Keratinocyte (primary cell): ENCODE measurements around the gene ATRNL1. TPM values are rescaled to one million over a fixed set of nuclear protein-coding genes. Genes with fewer than 3 reads are reported as not detected.

Source experiments
- DNase-seq: peaks from one replicate; pipeline ENCODE4 v3.0.0-alpha.2; 2011; ENCODE audit warnings: low read depth, missing footprints, low spot score
- FAIRE-seq: peaks from 2 replicates; lab custom pipeline; 2011; peaks lifted over from hg19 to GRCh38; lab: Jason Lieb, UNC
- H2AFZ ChIP-seq: 2 replicates; pipeline ENCODE4 v1.6.0; 2012; ENCODE audit warnings: low read length, control low read depth, inconsistent platforms; ENCODE audit not compliant: control insufficient read depth
- H3K27ac ChIP-seq: 2 replicates; pipeline ENCODE4 v1.5.1; 2011; ENCODE audit warnings: low read length; ENCODE audit not compliant: control insufficient read depth, insufficient read depth
- H3K27me3 ChIP-seq: 3 replicates; pipeline ENCODE4 v1.6.0; 2011; ENCODE audit warnings: low read length; ENCODE audit not compliant: control insufficient read depth, insufficient read depth; ENCODE audit errors: extremely low read depth
- H3K36me3 ChIP-seq, 2 experiments: 2 replicates in 1 of 2; 3 replicates in 1 of 2; pipeline ENCODE4 v1.5.1; 2011; ENCODE audit warnings: low read length in 2 of 2, mild to moderate bottlenecking in 1 of 2; ENCODE audit not compliant: control insufficient read depth in 2 of 2, insufficient read depth in 2 of 2; ENCODE audit errors: extremely low read depth in 1 of 2
- H3K4me1 ChIP-seq: 3 replicates; pipeline ENCODE4 v1.5.1; 2011; ENCODE audit warnings: low read length; ENCODE audit not compliant: control insufficient read depth, insufficient read depth; ENCODE audit errors: extremely low read depth
- H3K4me2 ChIP-seq: 3 replicates; pipeline ENCODE4 v1.6.0; 2011; ENCODE audit warnings: low read depth, low read length; ENCODE audit not compliant: control insufficient read depth, insufficient read depth; ENCODE audit errors: extremely low read depth
- H3K4me3 ChIP-seq, 3 experiments: fragments of 200-600 bp in 1 of 3; sonication (generic) in 1 of 3; 2 replicates in 2 of 3; 3 replicates in 1 of 3; pipeline ENCODE4 v1.5.1; 2011 to 2016; ENCODE audit warnings: low read length in 3 of 3, mild to moderate bottlenecking in 3 of 3, control low read depth in 2 of 3, inconsistent platforms in 1 of 3, low read depth in 1 of 3, mixed read lengths in 1 of 3, mixed run types in 1 of 3, moderate library complexity in 1 of 3; ENCODE audit not compliant: control insufficient read depth in 2 of 3, insufficient read depth in 2 of 3; ENCODE audit errors: extremely low read depth in 1 of 3
- H3K79me2 ChIP-seq: 2 replicates; pipeline ENCODE4 v1.6.0; 2012; ENCODE audit warnings: low read length; ENCODE audit not compliant: control insufficient read depth, insufficient read depth
- H3K9ac ChIP-seq: 3 replicates; pipeline ENCODE4 v1.6.0; 2011; ENCODE audit warnings: low read length; ENCODE audit not compliant: control insufficient read depth, insufficient read depth; ENCODE audit errors: extremely low read depth
- H3K9me1 ChIP-seq: 3 replicates; pipeline ENCODE4 v1.6.0; 2011; ENCODE audit warnings: low read length; ENCODE audit not compliant: control insufficient read depth, insufficient read depth; ENCODE audit errors: extremely low read depth
- H3K9me3 ChIP-seq: 2 replicates; pipeline ENCODE4 v1.5.1; 2012; ENCODE audit warnings: low read depth, low read length; ENCODE audit not compliant: control insufficient read depth
- H4K20me1 ChIP-seq: 3 replicates; pipeline ENCODE4 v1.6.0; 2011; ENCODE audit warnings: low read length; ENCODE audit not compliant: control insufficient read depth, insufficient read depth; ENCODE audit errors: extremely low read depth
- EZH2 ChIP-seq: IDR thresholded peaks from one replicate; pipeline ENCODE4 v1.6.1; 2012; ENCODE audit warnings: inconsistent platforms, mild to moderate bottlenecking, low read length, moderate library complexity
- dilution Hi-C: fragments of 300-500 bp; cut with MboI; formaldehyde crosslinking; loops from one replicate; pipeline ENCODE4 v1.7.0; 2020; ENCODE audit warnings: low sequenced_read_pairs; ENCODE audit not compliant: extremely low pct_ligation_motif_present
- polyA plus RNA-seq, 5 experiments: library from polyadenylated mRNA; depleted of rRNA in 3 of 5; stranded (reverse) in 3 of 5; stranded (forward) in 1 of 5; unstranded in 1 of 5; fragments of >200 nt; gene quantifications; 1 replicate in 1 of 5; 2 replicates in 3 of 5; 3 replicates in 1 of 5; pipeline versions ENCODE4 v1.2.1 to v1.2.3, GENCODE V29; 2011 to 2012; ENCODE audit warnings: missing spikeins in 2 of 5, low read depth in 1 of 5, low replicate concordance in 1 of 5
- TF ChIP-seq, protein P1 (sequence below), 3 experiments: IDR thresholded peaks in 1 of 3; conservative IDR thresholded peaks in 1 of 3; optimal IDR thresholded peaks in 1 of 3; 2 replicates in 2 of 3; 3 replicates in 1 of 3; pipeline versions ENCODE3 to v1.5.1; 2011; ENCODE audit warnings: low read length in 3 of 3, mild to moderate bottlenecking in 3 of 3, moderate library complexity in 2 of 3, control low read depth in 1 of 3, inconsistent platforms in 1 of 3; ENCODE audit not compliant: insufficient read depth in 2 of 3; ENCODE audit errors: extremely low read depth in 1 of 3

ATRNL1 gene
- polyA plus RNA-seq, 1 donor (not counting 4 experiments of a cell fraction or from before 2014, with no cell fraction given): 0.07 TPM

DNA sequence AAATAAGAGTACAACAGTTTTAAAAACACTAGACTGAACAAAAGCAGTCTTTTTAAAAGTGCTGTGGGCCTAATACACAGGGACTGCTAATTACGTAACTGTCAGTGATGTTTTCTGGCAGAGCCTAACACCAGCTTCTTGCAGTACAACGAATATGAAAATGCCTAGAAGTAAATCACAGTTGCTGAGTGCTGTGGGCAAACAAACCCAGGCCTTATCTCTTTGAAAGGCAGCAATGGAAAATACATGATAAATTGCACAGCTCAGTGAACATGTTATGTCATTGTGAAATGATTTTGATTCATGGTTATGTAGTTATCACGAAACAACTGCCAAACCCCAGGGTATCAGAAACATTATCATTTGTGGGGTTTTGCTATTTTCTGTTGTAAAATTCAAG is 751.4 kb downstream of the ATRNL1 start:
- no peak overlapping the region for H3K4me2 ChIP-seq
- no peaks in the 10 kb centered on the region for H3K4me1 ChIP-seq
- dilution Hi-C loops: no loop called here
- H3K27me3 ChIP-seq: no peaks in the 10 kb centered on the region
- no peak overlapping the region for H3K9ac ChIP-seq
- H3K9me3 ChIP-seq: no peaks in the 10 kb centered on the region
- FAIRE-seq: no peak
- H2AFZ ChIP-seq: no peak overlapping the region
- DNase-seq: no peak
- no peaks in the 10 kb centered on the region for H3K79me2 ChIP-seq
- TF ChIP-seq EZH2: no peak
- TF ChIP-seq, protein P1, sequence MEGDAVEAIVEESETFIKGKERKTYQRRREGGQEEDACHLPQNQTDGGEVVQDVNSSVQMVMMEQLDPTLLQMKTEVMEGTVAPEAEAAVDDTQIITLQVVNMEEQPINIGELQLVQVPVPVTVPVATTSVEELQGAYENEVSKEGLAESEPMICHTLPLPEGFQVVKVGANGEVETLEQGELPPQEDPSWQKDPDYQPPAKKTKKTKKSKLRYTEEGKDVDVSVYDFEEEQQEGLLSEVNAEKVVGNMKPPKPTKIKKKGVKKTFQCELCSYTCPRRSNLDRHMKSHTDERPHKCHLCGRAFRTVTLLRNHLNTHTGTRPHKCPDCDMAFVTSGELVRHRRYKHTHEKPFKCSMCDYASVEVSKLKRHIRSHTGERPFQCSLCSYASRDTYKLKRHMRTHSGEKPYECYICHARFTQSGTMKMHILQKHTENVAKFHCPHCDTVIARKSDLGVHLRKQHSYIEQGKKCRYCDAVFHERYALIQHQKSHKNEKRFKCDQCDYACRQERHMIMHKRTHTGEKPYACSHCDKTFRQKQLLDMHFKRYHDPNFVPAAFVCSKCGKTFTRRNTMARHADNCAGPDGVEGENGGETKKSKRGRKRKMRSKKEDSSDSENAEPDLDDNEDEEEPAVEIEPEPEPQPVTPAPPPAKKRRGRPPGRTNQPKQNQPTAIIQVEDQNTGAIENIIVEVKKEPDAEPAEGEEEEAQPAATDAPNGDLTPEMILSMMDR (optimal IDR thresholded peaks at IDR 0.05 in 1 of 3, IDR thresholded peaks at IDR 0.05 in 1 of 3, conservative IDR thresholded peaks at IDR 0.05 in 1 of 3; ENCODE audit: extremely low read depth in 1 of 3, insufficient read depth in 2 of 3, low read length in 3 of 3): no peak
- H3K4me3 ChIP-seq: no peak overlapping the region
- H4K20me1 ChIP-seq: no peaks in the 10 kb centered on the region
- no peaks in the 10 kb centered on the region for H3K36me3 ChIP-seq
- H3K9me1 ChIP-seq: no peaks in the 10 kb centered on the region
- H3K27ac ChIP-seq: no peak overlapping the region

DNA sequence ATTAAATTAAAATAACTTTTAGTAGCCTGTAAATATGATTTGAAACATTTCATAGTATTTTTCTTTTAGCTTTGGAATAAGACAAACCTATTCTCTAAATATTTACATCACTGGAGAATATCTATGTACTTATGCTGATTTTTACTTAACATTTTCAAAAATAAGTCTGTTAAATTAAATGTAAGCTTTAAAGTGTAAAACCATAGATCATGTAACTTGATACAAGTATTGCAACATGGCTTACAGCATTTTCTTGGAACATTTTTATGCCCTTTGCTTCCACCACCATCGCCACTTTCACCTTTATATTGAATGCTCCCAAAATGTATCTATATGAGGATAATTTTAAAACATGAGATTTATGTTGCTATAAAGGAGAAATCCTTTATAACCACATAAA is 752.8 kb downstream of the ATRNL1 start:
- Histone ChIP-seq H3K36me3 (no peaks in the 10 kb centered on the region), H3K9me3 (no peaks in the 10 kb centered on the region), H4K20me1 (no peaks in the 10 kb centered on the region), H2AFZ (no peak overlapping the region), H3K9ac (no peak overlapping the region), H3K9me1 (no peaks in the 10 kb centered on the region), H3K27me3 (no peaks in the 10 kb centered on the region), H3K27ac (no peak overlapping the region), H3K4me2 (no peak overlapping the region), H3K79me2 (no peaks in the 10 kb centered on the region), H3K4me1 (no peaks in the 10 kb centered on the region), H3K4me3 (no peak overlapping the region)
- TF ChIP-seq, protein P1 (optimal IDR thresholded peaks at IDR 0.05 in 1 of 3, IDR thresholded peaks at IDR 0.05 in 1 of 3, conservative IDR thresholded peaks at IDR 0.05 in 1 of 3; ENCODE audit: extremely low read depth in 1 of 3, insufficient read depth in 2 of 3, low read length in 3 of 3): no peak
- no peak for TF ChIP-seq EZH2
- no peak for DNase-seq
- FAIRE-seq: no peak
- dilution Hi-C loops: no loop called here
